ENCODE measurements around the gene IFI16. TPM values are rescaled to one million over a fixed set of nuclear protein-coding genes. Genes with fewer than 3 reads are reported as not detected.

Gene IFI16
- total RNA-seq (174 and 183 TPM in 2 replicates), polyA plus RNA-seq (43.9 and 52.8 TPM in 2 replicates), polyA minus RNA-seq (58.2 and 67.7 TPM in 2 replicates), Bru-seq, nascent RNA (percentile 96 among the genes with signal in this experiment), BruChase-seq, experiment 1, labeled RNA remaining after a 6-hour chase (percentile 94 among the genes with signal in this experiment), BruChase-seq, experiment 2, labeled RNA remaining after a 2-hour chase (percentile 93 among the genes with signal in this experiment)
- polyA plus RNA-seq (2011; cell fraction: cytosol; rRNA removed) = 105 TPM in 2 replicates
- 101 and 111 TPM in 2 replicates for polyA plus RNA-seq (2011; cell fraction: nucleus; rRNA removed)
- 120 and 181 TPM in 2 replicates for polyA plus RNA-seq (2012)
- polyA minus RNA-seq (2011; cell fraction: cytosol; rRNA and poly(A)+ RNA removed) = 20.9 TPM
- 69.3 and 79.2 TPM in 2 replicates for polyA minus RNA-seq (2011; cell fraction: nucleus; rRNA and poly(A)+ RNA removed)
- long read RNA-seq, transcript IFI16-205 (11 exons, 2,704 nt) = major isoform, 187 of 361 reads
- long read RNA-seq, transcript IFI16-201 (12 exons, 2,867 nt) = minor isoform, 52 of 361 reads
- long read RNA-seq, partial matches to known transcripts = 100 of 361 reads
- long read RNA-seq, other reads (novel, unspliced or antisense) = 22 of 361 reads

- POLR2A ChIA-PET = interaction anchor here (1.8 kb wide), 1 partner anchor 10 kb away, joined by 12 read pairs; no protein-coding TSS in a partner anchor
- Histone ChIP-seq H2AFZ (ENCODE audit: low read depth, low read length) (peak within 1 kb of the TSS; percentile 78), H3K4me2 (ENCODE audit: insufficient read depth, low read length) (peak within 1 kb of the TSS; percentile 99), H3K27ac (ENCODE audit: insufficient read depth, low read depth, low read length) (peak within 1 kb of the TSS; percentile 86), H3K9me1 (replicated peaks; ENCODE audit: control insufficient read depth, extremely low read depth, insufficient read depth, low read length) (no peaks in the 10 kb centered on the region), H3K4me1 (ENCODE audit: control insufficient read depth, extremely low read depth, insufficient read depth, low read length) (peaks cover 37% of the 10 kb centered on the region), H3K27me3 (ENCODE audit: control insufficient read depth in 2 of 2, insufficient read depth in 2 of 2, low read length in 2 of 2) (no peaks in the 10 kb centered on the region), H4K20me1 (replicated peaks; ENCODE audit: control insufficient read depth, extremely low read depth, insufficient read depth, low read length) (no peaks in the 10 kb centered on the region), H3K4me3 (replicated peaks in 1 of 3; ENCODE audit: insufficient read depth in 1 of 3, low read depth in 1 of 3, low read length in 3 of 3) (peak within 1 kb of the TSS; percentile 56 to 99 (median 99)), H3K36me3 (ENCODE audit: control insufficient read depth in 2 of 2, extremely low read depth in 1 of 2, insufficient read depth in 2 of 2, low read length in 2 of 2) (no peaks in the 10 kb centered on the region), H3K9me3 (replicated peaks; ENCODE audit: control insufficient read depth, insufficient read depth, low read length) (no peaks in the 10 kb centered on the region), H3K79me2 (ENCODE audit: control insufficient read depth, insufficient read depth, low read length) (peaks cover 50% of the 10 kb centered on the region), H3K9ac (replicated peaks; ENCODE audit: extremely low read depth, insufficient read depth, low read length) (peak within 1 kb of the TSS; percentile 99)
- DNase-seq (ENCODE audit: low read depth, low spot score) = peak; percentile 96
- FAIRE-seq = peak; percentile 89
- CTCF ChIA-PET = interaction anchor here (1.0 to 3.3 kb wide), 7 partner anchors 9 to 885 kb away, joined by 3 to 18 read pairs (median 4); no protein-coding TSS in a partner anchor
- dilution Hi-C loops (cut with MboI; ENCODE audit: extremely low pct_ligation_motif_present, low sequenced_read_pairs) = no loop called here
- intact Hi-C loops (cut with micrococcal nuclease) = loop anchor here (1.0 to 10.0 kb wide), 3 partner anchors 10 to 912 kb away; no protein-coding TSS in a partner anchor
- TF ChIP-seq MAX (IDR thresholded peaks at IDR 0.05; ENCODE audit: insufficient read depth, insufficient read length) (no peak), JUN (IDR thresholded peaks at IDR 0.05; ENCODE audit: borderline replicate concordance, insufficient read depth, insufficient read length, low read depth) (peak; percentile 26), EZH2 (IDR thresholded peaks at IDR 0.05; ENCODE audit: borderline replicate concordance, low read depth, low read length, severe bottlenecking) (no peak), FOS (IDR thresholded peaks at IDR 0.05; ENCODE audit: borderline replicate concordance, insufficient read depth, low read length) (peak; percentile 74), GATA2 (IDR thresholded peaks at IDR 0.05; ENCODE audit: insufficient read depth, insufficient read length, low read depth, low read length) (peak; percentile 62), POLR2A (IDR thresholded peaks at IDR 0.05; ENCODE audit: low read depth, low read length) (peak; percentile 83), MYC (IDR thresholded peaks at IDR 0.05; ENCODE audit: low read depth, low read length) (peak; percentile 46), POLR2AphosphoS5 (IDR thresholded peaks at IDR 0.05; ENCODE audit: insufficient read depth, low read depth, low read length) (peak; percentile 89), CTCF (IDR thresholded peaks at IDR 0.05; ENCODE audit: extremely low read depth in 1 of 2, insufficient read depth in 1 of 2, low read depth in 1 of 2, low read length in 2 of 2) (no peak)
- TSS peak; percentile 73 for BruUV-seq (replicated peaks)
These were observed at the start of gene IFI16 for GRCh38 chr1:159009704-159010361. Gene IFI16, plus strand, starts transcription at chr1:159009907. Its CDS starts 4,774 bp downstream, at chr1:159014681.

Measured in endothelial cell of umbilical vein (primary cell).